ENCODE measurements around the gene RAB11FIP3. TPM values are rescaled to one million over a fixed set of nuclear protein-coding genes. Genes with fewer than 3 reads are reported as not detected.

RAB11FIP3 gene
- total RNA-seq, 2 experiments from 2014 or later = 29.0 to 51.2 TPM

- peak within 1 kb of the TSS; percentile 75 for H3K4me2 ChIP-seq (ENCODE audit: low read length)
- TF ChIP-seq CTCF (conservative IDR thresholded peaks at IDR 0.05; ENCODE audit: low read length) (no peak), EZH2phosphoT487 (IDR thresholded peaks at IDR 0.05; ENCODE audit: borderline replicate concordance, low read depth, low read length) (no peak)
- H3K9me3 ChIP-seq (ENCODE audit: low read length) = no peaks in the 10 kb centered on the region
- peak within 1 kb of the TSS; percentile 40; the same call in 1 of the 2 replicates for H2AFZ ChIP-seq (ENCODE audit: low read length)
- POLR2A ChIA-PET = no interaction called here
- no TSS peak for BruUV-seq (replicated peaks)
- H3K4me3 ChIP-seq (ENCODE audit: low read depth, low read length, poor library complexity, severe bottlenecking) = peak within 1 kb of the TSS; percentile 46
- H3K9me2 ChIP-seq (ENCODE audit: insufficient read depth, low read length) = no peaks in the 10 kb centered on the region
- H3K36me3 ChIP-seq (ENCODE audit: insufficient read depth, low read length) = no peaks in the 10 kb centered on the region
- CTCF ChIA-PET (ENCODE audit: unreplicated experiment) = no interaction called here
- H4K20me1 ChIP-seq (ENCODE audit: insufficient read depth, low read length) = no peaks in the 10 kb centered on the region
- peak within 1 kb of the TSS; percentile 67 for H3K27ac ChIP-seq (ENCODE audit: low read depth, low read length, poor library complexity, severe bottlenecking)
- H3K79me2 ChIP-seq (ENCODE audit: insufficient read depth, low read depth, low read length) = peaks cover 7% of the 10 kb centered on the region; the same call in 1 of the 2 replicates
- intact Hi-C loops (cut with micrococcal nuclease; ENCODE audit: unreplicated experiment) = loop anchor here (1.0 to 5.0 kb wide), 2 partner anchors 39 to 184 kb away; partner anchors contain the start of genes CAPN15 and PGAP6
- peaks cover 35% of the 10 kb centered on the region for H3K4me1 ChIP-seq (ENCODE audit: insufficient read depth, low read length, poor library complexity, severe bottlenecking)
- peak; percentile 90 for DNase-seq (ENCODE audit: low spot score)
Measured at GRCh38 chr16:566475-567372, 141.3 kb downstream of the RAB11FIP3 start, which contains the start of gene NHLRC4. Gene NHLRC4, plus strand, starts transcription at chr16:567005. Its CDS starts 1,043 bp downstream, at chr16:568048.

DNA sequence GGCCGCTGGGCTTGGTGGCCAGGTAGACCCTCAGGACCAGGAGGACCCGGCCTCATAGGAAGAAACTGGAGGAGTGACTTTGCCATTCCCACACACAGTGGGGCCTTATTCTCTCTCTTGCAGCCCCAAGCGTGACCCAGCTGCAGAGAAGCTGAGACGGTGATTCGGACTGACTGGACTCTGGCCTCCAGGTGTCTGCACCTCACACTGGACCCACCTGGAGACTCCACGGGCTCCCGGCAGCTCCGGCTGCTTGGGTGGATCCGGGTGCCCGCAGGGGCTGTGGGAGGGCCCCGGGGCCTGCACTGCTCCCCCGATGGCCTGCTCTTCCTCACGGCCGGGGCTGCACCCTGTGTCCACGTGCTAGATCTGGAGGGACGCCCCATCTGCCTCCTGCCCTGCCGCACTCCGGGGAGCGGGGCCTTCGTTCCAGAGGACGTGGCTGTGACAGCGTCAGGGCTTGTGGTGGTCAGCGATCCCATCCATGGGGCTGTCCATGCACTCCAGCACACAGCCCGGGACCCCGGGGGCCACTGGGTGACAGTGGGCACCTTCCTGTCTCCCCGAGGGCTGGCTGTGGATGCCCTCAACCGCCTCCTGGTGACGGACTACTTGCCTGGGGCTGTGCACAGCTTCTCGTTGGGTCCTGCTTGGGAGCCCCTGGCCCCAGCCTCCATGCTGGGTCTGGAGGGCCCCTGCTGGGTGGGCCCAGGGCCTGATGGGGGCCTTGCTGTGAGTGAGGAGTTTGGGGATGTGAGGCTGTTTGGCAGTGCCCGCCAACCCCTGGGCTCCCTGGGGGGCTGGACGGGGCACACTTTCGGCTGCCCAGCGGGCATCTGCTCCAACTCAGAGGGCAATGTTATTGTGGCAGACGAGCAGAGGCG, 142.2 kb downstream of the RAB11FIP3 start:
- H3K79me2 ChIP-seq (ENCODE audit: insufficient read depth, low read depth, low read length) = peaks cover 7% of the 10 kb centered on the region; the same call in 1 of the 2 replicates
- H3K9me3 ChIP-seq (ENCODE audit: low read length) = no peaks in the 10 kb centered on the region
- peak overlapping the region; percentile 67 for H3K27ac ChIP-seq (ENCODE audit: low read depth, low read length, poor library complexity, severe bottlenecking)
- no peak for TF ChIP-seq EZH2phosphoT487 (IDR thresholded peaks at IDR 0.05; ENCODE audit: borderline replicate concordance, low read depth, low read length)
- no peak for TF ChIP-seq CTCF (conservative IDR thresholded peaks at IDR 0.05; ENCODE audit: low read length)
- intact Hi-C loops (cut with micrococcal nuclease; ENCODE audit: unreplicated experiment) = loop anchor here (5.0 kb wide), 1 partner anchor 185 kb away; the partner anchor contains the start of gene PGAP6
- BruUV-seq (replicated peaks) = no TSS peak
- peak overlapping the region; percentile 46 for H3K4me3 ChIP-seq (ENCODE audit: low read depth, low read length, poor library complexity, severe bottlenecking)
- ChIA-PET POLR2A (no interaction called here), CTCF (ENCODE audit: unreplicated experiment) (no interaction called here)
- peak overlapping the region; percentile 75 for H3K4me2 ChIP-seq (ENCODE audit: low read length)
- peak overlapping the region; percentile 40; the same call in 1 of the 2 replicates for H2AFZ ChIP-seq (ENCODE audit: low read length)
- H3K4me1 ChIP-seq (ENCODE audit: insufficient read depth, low read length, poor library complexity, severe bottlenecking) = peaks cover 35% of the 10 kb centered on the region
- no peak for DNase-seq (ENCODE audit: low spot score)
- H4K20me1 ChIP-seq (ENCODE audit: insufficient read depth, low read length) = no peaks in the 10 kb centered on the region
- H3K36me3 ChIP-seq (ENCODE audit: insufficient read depth, low read length) = no peaks in the 10 kb centered on the region
- H3K9me2 ChIP-seq (ENCODE audit: insufficient read depth, low read length) = no peaks in the 10 kb centered on the region

Measured in OCI-LY7 (cell line).